ENCODE measurements around the gene SLC16A1.

SLC16A1 gene

GRCh38 chr1:112868191-112868590, 87.8 kb downstream of the SLC16A1 start:
- no peak for TF ChIP-seq CTCF (IDR thresholded peaks at IDR 0.05)

GRCh38 chr1:112866981-112867380, 89.0 kb downstream of the SLC16A1 start:
- TF ChIP-seq CTCF (IDR thresholded peaks at IDR 0.05), result no peak

- no peak for TF ChIP-seq CTCF (IDR thresholded peaks at IDR 0.05)
These were observed 89.8 kb downstream of the SLC16A1 start for GRCh38 chr1:112866151-112866550.

GRCh38 chr1:112862753-112863426, 93.1 kb downstream of the SLC16A1 start:
- no peak for TF ChIP-seq CTCF (IDR thresholded peaks at IDR 0.05)

Measured in LNCAP (cell line).